GM21529 (cell line): ENCODE data around the gene FBXL2.
"Not testable (repeated sequence)": the region's sequence is repeated elsewhere in the genome, so short reads cannot be mapped to it uniquely, and the experiment has no call there.

Experiments
- ATAC-seq: cut with Tn5 transposase; IDR thresholded peaks from one replicate; pipeline ENCODE4 v1.9.1; 2021; ENCODE audit not compliant: unreplicated experiment

Gene FBXL2

DNA sequence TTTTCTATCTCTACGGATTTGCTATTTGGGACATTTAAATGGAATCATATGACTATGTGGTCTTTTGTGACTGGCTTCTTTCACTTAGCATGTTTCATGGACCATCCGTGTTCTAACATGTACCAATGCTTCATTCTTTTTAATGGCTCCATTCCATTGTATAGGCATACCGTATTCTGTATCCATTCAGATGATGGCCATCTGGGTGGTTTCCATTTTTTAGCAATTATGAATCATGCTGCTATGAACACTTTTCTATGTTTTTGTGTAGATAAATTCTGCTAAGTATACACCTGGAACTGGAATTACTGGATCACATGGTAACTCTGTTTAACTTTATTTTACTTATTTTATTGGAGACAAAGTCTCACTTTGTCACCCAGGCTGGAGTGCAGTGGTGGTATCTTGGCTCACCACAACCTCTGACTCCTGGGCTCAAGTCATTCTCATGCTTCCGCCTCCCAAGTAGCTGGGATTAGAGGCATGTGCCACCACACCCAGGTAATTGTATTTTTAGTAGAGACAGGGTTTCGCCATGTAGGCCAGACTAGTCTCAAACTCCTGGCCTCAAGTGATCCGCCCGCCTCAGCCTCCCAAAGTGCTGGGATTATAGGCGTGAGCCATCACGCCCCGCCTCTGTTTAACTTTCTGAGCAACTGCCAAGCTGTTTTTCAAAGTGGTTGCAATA is 149.5 kb downstream of the FBXL2 start:
- ATAC-seq = no peak

DNA sequence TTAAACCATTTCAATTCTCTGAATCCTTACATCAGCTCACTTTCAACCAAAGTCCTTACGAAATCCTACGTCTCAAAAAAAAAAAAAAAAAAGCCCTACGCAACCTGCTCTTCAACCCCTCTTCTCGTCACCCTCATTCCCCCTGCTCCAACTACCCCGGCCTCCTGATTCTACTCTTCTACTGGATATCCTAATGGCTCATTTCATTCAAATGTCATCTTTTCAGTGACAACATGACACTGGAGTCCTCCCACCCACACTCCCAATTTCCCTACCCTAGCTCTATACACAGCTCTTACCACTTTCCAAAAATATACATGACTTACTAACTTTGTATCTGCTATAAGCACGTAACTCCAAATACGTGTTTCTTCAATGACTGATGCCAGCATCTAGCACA is 151.5 kb downstream of the FBXL2 start:
- no peak for ATAC-seq

DNA sequence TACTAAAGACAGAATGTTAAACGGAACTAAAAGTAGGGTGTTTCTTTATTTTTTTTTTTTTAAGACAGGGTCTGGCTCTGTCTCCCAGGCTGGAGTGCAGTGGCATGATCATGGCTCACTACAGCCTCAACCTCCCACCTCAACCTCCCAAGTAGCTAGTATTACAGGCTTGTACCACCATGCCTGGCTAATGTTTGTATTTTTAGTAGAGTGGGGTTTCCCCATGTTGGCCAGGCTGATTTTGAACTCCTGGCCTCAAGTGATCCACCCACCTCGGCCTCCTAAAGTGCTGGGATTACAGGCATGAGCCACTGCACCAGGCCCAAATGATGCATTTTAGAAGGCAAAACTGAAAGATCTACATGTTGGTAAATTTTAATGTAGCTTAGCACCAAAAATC is 152.1 kb downstream of the FBXL2 start:
- ATAC-seq = not testable (repeated sequence)

DNA sequence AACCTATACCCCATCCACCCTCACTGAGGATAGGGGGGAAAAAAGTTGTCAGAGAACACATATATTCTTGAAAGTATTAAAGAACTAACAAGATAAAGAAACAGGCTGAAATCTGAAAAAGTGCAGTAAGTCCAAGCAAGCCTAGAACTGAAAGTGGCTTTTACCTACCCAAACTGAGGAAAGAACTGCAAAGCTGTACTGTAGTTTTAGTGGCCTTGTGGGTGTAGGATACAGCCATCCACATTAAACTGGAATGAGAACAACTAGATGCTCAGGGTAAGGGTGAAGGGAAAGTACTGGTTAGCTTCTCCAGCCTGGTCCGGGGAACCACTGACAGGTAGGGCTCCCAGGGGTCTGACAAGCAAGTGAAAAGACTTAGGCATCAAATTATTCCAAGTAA is 152.8 kb downstream of the FBXL2 start:
- peak; percentile 53 for ATAC-seq

DNA sequence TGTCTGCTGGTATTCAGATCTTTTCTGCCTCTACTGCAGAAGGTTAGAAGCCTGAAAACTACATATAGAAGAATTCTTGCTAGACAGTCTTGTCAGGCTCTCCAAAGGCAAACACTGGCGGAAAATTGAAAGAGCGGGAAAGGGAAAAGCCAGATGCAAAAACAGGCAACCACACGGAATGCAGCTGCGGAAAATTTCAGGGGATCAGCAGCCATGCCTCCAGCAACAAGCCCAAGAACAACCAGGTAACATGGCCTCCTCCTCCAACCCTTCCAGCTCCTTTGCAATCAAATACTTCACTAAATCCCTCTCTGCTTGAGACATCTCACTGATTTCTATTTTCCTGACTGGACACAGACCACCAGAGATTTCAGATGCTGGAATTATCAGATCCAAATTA is 153.3 kb downstream of the FBXL2 start:
- peak; percentile 5 for ATAC-seq

GRCh38 chr3:33433843-33434242 is 156.6 kb downstream of the FBXL2 start:
- ATAC-seq = no peak
